ENCODE results near the gene ACOD1.
"Not testable (repeated sequence)": the region's sequence is repeated elsewhere in the genome, so short reads cannot be mapped to it uniquely, and the experiment has no call there.

ACOD1 gene

DNA sequence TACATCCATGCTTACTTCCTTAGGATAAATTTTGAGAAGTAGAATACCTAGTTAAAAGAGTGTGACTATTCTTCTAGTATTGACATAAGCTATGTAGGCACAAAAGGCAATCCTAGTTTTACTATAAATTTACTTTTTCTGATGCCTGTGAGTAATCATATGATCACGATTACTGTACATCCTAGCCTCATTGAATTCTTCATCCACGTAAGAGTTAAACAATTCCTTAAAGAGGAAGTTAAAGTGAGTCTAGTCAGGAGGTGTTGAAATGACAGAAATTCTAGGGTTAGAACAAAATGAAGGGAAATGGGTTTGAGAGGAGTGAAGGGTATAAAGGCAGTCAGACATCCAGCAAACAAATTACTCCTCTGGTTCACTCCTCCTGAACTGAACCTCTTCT, at the start of gene ACOD1:
Gene ACOD1 (plus strand): TSS at position 363 of the 400 bp plus-strand sequence. CDS start 48 bp downstream, outside the sequence.
- no peaks in the 10 kb centered on the region; the same call in 1 of the 2 replicates for H3K27me3 ChIP-seq (ENCODE audit: low read depth, low read length)

DNA sequence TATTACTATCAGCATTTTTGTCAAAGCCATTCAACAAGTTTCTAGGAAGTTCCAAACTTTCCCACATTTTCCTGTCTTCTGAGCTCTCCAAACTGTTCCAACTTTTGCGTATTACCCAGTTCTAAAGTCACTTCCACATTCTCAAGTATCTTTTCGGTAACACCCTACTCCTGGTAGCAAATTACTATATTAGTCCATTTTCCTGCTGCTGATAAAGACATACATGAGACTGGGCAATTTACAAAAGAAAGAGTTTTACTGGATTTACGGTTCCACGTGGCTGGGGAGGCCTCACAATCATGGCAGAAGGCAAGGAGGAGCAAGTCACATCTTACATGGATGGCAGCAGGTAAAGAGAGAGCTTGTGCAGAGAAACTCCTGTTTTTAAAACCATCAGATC, 49.2 kb upstream of the ACOD1 start:
- H3K27ac ChIP-seq (ENCODE audit: low read length); H3K4me3 ChIP-seq (ENCODE audit: low read length); H3K4me2 ChIP-seq (ENCODE audit: low read length); H3K9ac ChIP-seq (ENCODE audit: low read length); H3K9me3 ChIP-seq (ENCODE audit: insufficient read depth, low read length); H3K36me3 ChIP-seq (replicated peaks; ENCODE audit: low read depth, low read length); H2AFZ ChIP-seq (ENCODE audit: low read depth, low read length); H4K20me1 ChIP-seq (ENCODE audit: insufficient read depth, low read length); H3K79me2 ChIP-seq (ENCODE audit: low read length); H3K4me1 ChIP-seq (ENCODE audit: low read length): not testable (repeated sequence)
- H3K27me3 ChIP-seq (ENCODE audit: low read depth, low read length): peaks cover 28% of the 10 kb centered on the region

More for the DNA sequence above, at the start of gene ACOD1:
- no peaks in the 10 kb centered on the region for H3K79me2 ChIP-seq (ENCODE audit: low read length)
- no peaks in the 10 kb centered on the region for H3K36me3 ChIP-seq (replicated peaks; ENCODE audit: low read depth, low read length)
- no peak within 1 kb of the TSS for H2AFZ ChIP-seq (ENCODE audit: low read depth, low read length)
- no peak within 1 kb of the TSS for H3K4me2 ChIP-seq (ENCODE audit: low read length)
- H3K9me3 ChIP-seq (ENCODE audit: insufficient read depth, low read length): no peaks in the 10 kb centered on the region
- H3K4me1 ChIP-seq (ENCODE audit: low read length): no peaks in the 10 kb centered on the region
- no peak within 1 kb of the TSS for H3K4me3 ChIP-seq (ENCODE audit: low read length)
- TF ChIP-seq, protein P1, sequence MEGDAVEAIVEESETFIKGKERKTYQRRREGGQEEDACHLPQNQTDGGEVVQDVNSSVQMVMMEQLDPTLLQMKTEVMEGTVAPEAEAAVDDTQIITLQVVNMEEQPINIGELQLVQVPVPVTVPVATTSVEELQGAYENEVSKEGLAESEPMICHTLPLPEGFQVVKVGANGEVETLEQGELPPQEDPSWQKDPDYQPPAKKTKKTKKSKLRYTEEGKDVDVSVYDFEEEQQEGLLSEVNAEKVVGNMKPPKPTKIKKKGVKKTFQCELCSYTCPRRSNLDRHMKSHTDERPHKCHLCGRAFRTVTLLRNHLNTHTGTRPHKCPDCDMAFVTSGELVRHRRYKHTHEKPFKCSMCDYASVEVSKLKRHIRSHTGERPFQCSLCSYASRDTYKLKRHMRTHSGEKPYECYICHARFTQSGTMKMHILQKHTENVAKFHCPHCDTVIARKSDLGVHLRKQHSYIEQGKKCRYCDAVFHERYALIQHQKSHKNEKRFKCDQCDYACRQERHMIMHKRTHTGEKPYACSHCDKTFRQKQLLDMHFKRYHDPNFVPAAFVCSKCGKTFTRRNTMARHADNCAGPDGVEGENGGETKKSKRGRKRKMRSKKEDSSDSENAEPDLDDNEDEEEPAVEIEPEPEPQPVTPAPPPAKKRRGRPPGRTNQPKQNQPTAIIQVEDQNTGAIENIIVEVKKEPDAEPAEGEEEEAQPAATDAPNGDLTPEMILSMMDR (IDR thresholded peaks at IDR 0.05; ENCODE audit: low read depth, low read length): no peak
- TF ChIP-seq EZH2phosphoT487 (IDR thresholded peaks at IDR 0.05; ENCODE audit: low read depth): no peak
- H4K20me1 ChIP-seq (ENCODE audit: insufficient read depth, low read length): no peaks in the 10 kb centered on the region
- H3K9ac ChIP-seq (ENCODE audit: low read length): no peak within 1 kb of the TSS
- no peak within 1 kb of the TSS for H3K27ac ChIP-seq (ENCODE audit: low read length)

DNA sequence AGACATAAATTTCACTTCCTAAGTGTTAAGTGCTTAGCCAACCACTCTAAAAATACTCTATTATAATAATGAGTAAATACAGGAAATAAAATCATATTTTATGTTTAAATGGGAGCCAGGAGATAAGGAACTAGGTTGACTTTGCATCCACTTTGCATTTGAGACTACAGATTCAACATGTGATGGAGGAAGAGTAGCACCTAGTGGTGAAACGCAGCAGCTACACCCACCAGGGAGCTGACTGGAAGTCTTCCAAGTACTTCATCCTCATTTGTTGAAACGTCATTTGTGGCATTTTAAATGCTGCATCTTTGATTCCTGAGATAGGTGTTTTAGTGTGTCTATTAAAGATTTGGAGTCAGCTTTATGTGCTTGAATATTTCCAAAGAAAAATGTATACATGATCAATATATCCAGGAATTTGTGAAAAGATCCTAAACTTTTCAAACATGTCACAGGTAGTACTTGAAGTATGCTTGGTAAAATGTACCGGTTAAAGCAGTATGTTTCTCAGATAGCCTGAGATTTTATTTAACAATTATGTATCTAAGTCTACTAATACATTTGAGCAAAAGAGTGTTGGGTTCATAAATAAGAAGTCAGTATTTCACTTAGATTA, 44.7 kb upstream of the ACOD1 start:
- H3K27ac ChIP-seq (ENCODE audit: low read length): no peak overlapping the region
- no peaks in the 10 kb centered on the region for H3K79me2 ChIP-seq (ENCODE audit: low read length)
- H3K4me2 ChIP-seq (ENCODE audit: low read length): peak overlapping the region; percentile 3; the same call in 1 of the 2 replicates
- H3K9me3 ChIP-seq (ENCODE audit: insufficient read depth, low read length): no peaks in the 10 kb centered on the region
- no peaks in the 10 kb centered on the region for H3K36me3 ChIP-seq (replicated peaks; ENCODE audit: low read depth, low read length)
- no peak overlapping the region for H3K9ac ChIP-seq (ENCODE audit: low read length)
- peaks cover 53% of the 10 kb centered on the region for H3K27me3 ChIP-seq (ENCODE audit: low read depth, low read length)
- TF ChIP-seq EZH2phosphoT487 (IDR thresholded peaks at IDR 0.05; ENCODE audit: low read depth): no peak
- TF ChIP-seq, protein P1 (IDR thresholded peaks at IDR 0.05; ENCODE audit: low read depth, low read length): peak; percentile 99
- H3K4me1 ChIP-seq (ENCODE audit: low read length): no peaks in the 10 kb centered on the region
- no peaks in the 10 kb centered on the region for H4K20me1 ChIP-seq (ENCODE audit: insufficient read depth, low read length)
- no peak overlapping the region for H2AFZ ChIP-seq (ENCODE audit: low read depth, low read length)
- H3K4me3 ChIP-seq (ENCODE audit: low read length): no peak overlapping the region

DNA sequence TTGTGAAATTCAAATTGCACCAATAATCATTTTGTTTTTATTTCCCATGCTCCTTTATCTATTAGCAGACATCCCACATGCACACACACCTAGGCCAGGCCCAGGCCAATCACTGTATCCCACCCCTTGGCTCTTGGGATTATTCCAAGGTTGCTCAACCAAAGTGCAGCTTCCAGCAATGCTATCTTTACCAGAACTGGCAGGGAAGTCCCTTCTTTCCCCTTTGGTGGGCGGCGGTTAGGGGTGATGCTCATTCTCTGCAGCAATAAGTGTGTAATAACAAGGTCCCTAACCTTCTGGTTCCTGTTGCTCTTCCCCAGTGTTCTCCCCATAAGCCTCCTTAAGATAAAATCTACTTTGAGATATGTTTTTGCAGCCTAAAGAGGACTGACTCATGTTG, 43.8 kb upstream of the ACOD1 start:
- H3K4me2 ChIP-seq (ENCODE audit: low read length): no peak overlapping the region
- no peaks in the 10 kb centered on the region for H4K20me1 ChIP-seq (ENCODE audit: insufficient read depth, low read length)
- no peak for TF ChIP-seq EZH2phosphoT487 (IDR thresholded peaks at IDR 0.05; ENCODE audit: low read depth)
- TF ChIP-seq, protein P1 (IDR thresholded peaks at IDR 0.05; ENCODE audit: low read depth, low read length): no peak
- H3K36me3 ChIP-seq (replicated peaks; ENCODE audit: low read depth, low read length): no peaks in the 10 kb centered on the region
- no peak overlapping the region for H3K4me3 ChIP-seq (ENCODE audit: low read length)
- no peak overlapping the region for H3K27ac ChIP-seq (ENCODE audit: low read length)
- peaks cover 53% of the 10 kb centered on the region for H3K27me3 ChIP-seq (ENCODE audit: low read depth, low read length)
- no peaks in the 10 kb centered on the region for H3K9me3 ChIP-seq (ENCODE audit: insufficient read depth, low read length)
- H3K4me1 ChIP-seq (ENCODE audit: low read length): no peaks in the 10 kb centered on the region
- H2AFZ ChIP-seq (ENCODE audit: low read depth, low read length): no peak overlapping the region
- H3K9ac ChIP-seq (ENCODE audit: low read length): no peak overlapping the region
- H3K79me2 ChIP-seq (ENCODE audit: low read length): no peaks in the 10 kb centered on the region
